HepG2 (cell line): ENCODE results near the gene INPP1. TPM values are rescaled to one million over a fixed set of nuclear protein-coding genes. Genes with fewer than 3 reads are reported as not detected.
A peak's percentile ranks its signal among the peaks of the same experiment; 100 is the strongest.

Source experiments
- ATAC-seq: fragments of 200-7000 bp; cut with Tn5 transposase; 3 replicates; pipeline ENCODE4 v1.9.1; 2020; ENCODE audit warnings: mild to moderate bottlenecking, moderate library complexity
- BruUV-seq: library from RNA; stranded (reverse); fragments of 400-500 nt; replicated peaks from 2 replicates; lab custom pipeline; 2021; lab: Mats Ljungman, UMichigan
- CTCF ChIA-PET: fragments of 300-600 bp; formaldehyde crosslinking; extraction: SDS; loops from one replicate; lab custom pipeline; 2021; ENCODE audit warnings: low total read pairs, inconsistent platforms, low intra/inter-chr PET ratio; lab: Yijun Ruan, JAX
- POLR2A ChIA-PET: fragments of 350-600 bp; sonication (Branson Sonifier 250); formaldehyde crosslinking; loops from one replicate; lab custom pipeline; 2020; ENCODE audit warnings: antibody characterized with exemption, inconsistent platforms; lab: Yijun Ruan, JAX
- DNase-seq: peaks from one replicate; pipeline ENCODE4 v3.0.0-alpha.2; 2015; ENCODE audit warnings: low spot score
- FAIRE-seq: peaks from 3 replicates; lab custom pipeline; 2011; peaks lifted over from hg19 to GRCh38; lab: Jason Lieb, UNC
- H2AFZ ChIP-seq: one replicate; pipeline ENCODE4 v1.6.1; 2011; ENCODE audit warnings: low read length, inconsistent platforms
- H3K27ac ChIP-seq: fragments of 300-600 bp; 3 replicates; pipeline ENCODE4 v1.8.0; 2011; ENCODE audit warnings: mixed run types, mild to moderate bottlenecking, mixed read lengths, low read length, inconsistent platforms; ENCODE audit not compliant: insufficient read depth; ENCODE audit errors: extremely low read length
- H3K27me3 ChIP-seq, 2 experiments: fragments of 200-600 bp in 1 of 2; 2 replicates in 1 of 2; 3 replicates in 1 of 2; pipeline versions ENCODE4 v1.6.0 to v1.8.0; 2011; ENCODE audit warnings: low read length in 2 of 2, mild to moderate bottlenecking in 2 of 2, moderate library complexity in 2 of 2, inconsistent platforms in 1 of 2; ENCODE audit not compliant: insufficient read depth in 2 of 2, control insufficient read depth in 1 of 2
- H3K36me3 ChIP-seq, 2 experiments: fragments of 200-600 bp in 1 of 2; replicated peaks in 1 of 2; 2 replicates in 1 of 2; 3 replicates in 1 of 2; pipeline versions ENCODE4 v1.5.1 to v1.8.0; 2011; ENCODE audit warnings: low read length in 2 of 2, inconsistent platforms in 1 of 2; ENCODE audit not compliant: insufficient read depth in 2 of 2, control insufficient read depth in 1 of 2
- H3K4me1 ChIP-seq: 2 replicates; pipeline ENCODE4 v1.5.1; 2012; ENCODE audit warnings: low read length, inconsistent platforms; ENCODE audit not compliant: insufficient read depth
- H3K4me2 ChIP-seq: 2 replicates; pipeline ENCODE4 v1.6.0; 2011; ENCODE audit warnings: low read depth, low read length, inconsistent platforms
- H3K4me3 ChIP-seq, 3 experiments: fragments of 200-600 bp in 1 of 3; sonication (generic), shearing (Covaris generic) in 1 of 3; replicated peaks in 1 of 3; 2 replicates each; pipeline ENCODE4 v1.5.1; 2011 to 2016; ENCODE audit warnings: low read length in 3 of 3, inconsistent platforms in 2 of 3, low read depth in 2 of 3, mild to moderate bottlenecking in 2 of 3, control low read depth in 1 of 3, mixed read lengths in 1 of 3; ENCODE audit not compliant: insufficient read depth in 1 of 3
- H3K79me2 ChIP-seq: one replicate; pipeline ENCODE4 v1.6.1; 2011; ENCODE audit warnings: low read length, inconsistent platforms; ENCODE audit not compliant: insufficient read depth
- H3K9ac ChIP-seq: 2 replicates; pipeline ENCODE4 v1.6.0; 2011; ENCODE audit warnings: mild to moderate bottlenecking, low read depth, low read length, inconsistent platforms; ENCODE audit not compliant: insufficient read depth
- H3K9me3 ChIP-seq: 2 replicates; pipeline ENCODE4 v1.5.1; 2012; ENCODE audit warnings: mild to moderate bottlenecking, low read length
- H4K20me1 ChIP-seq: 2 replicates; pipeline ENCODE4 v1.6.0; 2011; ENCODE audit warnings: inconsistent platforms, mild to moderate bottlenecking, low read length, moderate library complexity; ENCODE audit not compliant: insufficient read depth
- DR1 ChIP-seq: sonication (generic); formaldehyde crosslinking; IDR thresholded peaks from 2 replicates; pipeline ENCODE4 v1.8.0; 2021; ENCODE audit warnings: mild to moderate bottlenecking, missing genetic modification reagents, inconsistent platforms
- MEIS2 ChIP-seq: sonication (generic); formaldehyde crosslinking; IDR thresholded peaks from 2 replicates; pipeline ENCODE4 v1.9.0; 2021; ENCODE audit warnings: mild to moderate bottlenecking, missing genetic modification reagents
- NFYB ChIP-seq: sonication (generic); formaldehyde crosslinking; IDR thresholded peaks from 2 replicates; pipeline ENCODE4 v1.4.0; 2020; ENCODE audit warnings: missing genetic modification reagents
- NRL ChIP-seq: sonication (generic); formaldehyde crosslinking; IDR thresholded peaks from 2 replicates; pipeline ENCODE4 v1.5.0; 2020; ENCODE audit warnings: missing genetic modification reagents, mild to moderate bottlenecking, moderate library complexity, borderline replicate concordance
- PAWR ChIP-seq: sonication (generic); formaldehyde crosslinking; IDR thresholded peaks from 2 replicates; pipeline ENCODE4 v1.4.0; 2020; ENCODE audit warnings: missing genetic modification reagents, mild to moderate bottlenecking, borderline replicate concordance
- PITX1 ChIP-seq: sonication (generic); formaldehyde crosslinking; IDR thresholded peaks from 2 replicates; pipeline ENCODE4 v1.5.1; 2020; ENCODE audit warnings: mild to moderate bottlenecking, missing genetic modification reagents
- PLSCR1 ChIP-seq: sonication (generic); formaldehyde crosslinking; IDR thresholded peaks from 2 replicates; pipeline ENCODE4 v1.5.0; 2020; ENCODE audit warnings: missing genetic modification reagents, mild to moderate bottlenecking, borderline replicate concordance
- RXRB ChIP-seq: IDR thresholded peaks from 2 replicates; pipeline ENCODE4 v1.6.1; 2016; ENCODE audit warnings: borderline replicate concordance, missing genetic modification reagents, missing compliant biosample characterization
- SP4 ChIP-seq: sonication (generic); formaldehyde crosslinking; IDR thresholded peaks from 2 replicates; pipeline ENCODE4 v1.8.1; 2023; ENCODE audit warnings: mild to moderate bottlenecking, missing genetic modification reagents
- TRIM24 ChIP-seq: sonication (generic); formaldehyde crosslinking; IDR thresholded peaks from 2 replicates; pipeline ENCODE4 v1.8.0; 2022; ENCODE audit warnings: mild to moderate bottlenecking, missing genetic modification reagents
- WIZ ChIP-seq: sonication (generic); formaldehyde crosslinking; IDR thresholded peaks from 2 replicates; pipeline ENCODE4 v1.5.1; 2020; ENCODE audit warnings: mild to moderate bottlenecking, missing genetic modification reagents
- ZNF280D ChIP-seq: sonication (generic); formaldehyde crosslinking; IDR thresholded peaks from 2 replicates; pipeline ENCODE4 v1.5.1; 2020; ENCODE audit warnings: mild to moderate bottlenecking, missing genetic modification reagents
- ZNF282 ChIP-seq: fragments of 450-650 bp; IDR thresholded peaks from 2 replicates; pipeline ENCODE4 v1.6.1; 2018; ENCODE audit not compliant: partially characterized antibody
- WGBS: methylation state at CpG from one replicate; pipeline ENCODE4 v1.1.6; 2017; ENCODE audit warnings: low lambda C conversion rate; 5-methylcytosine and 5-hydroxymethylcytosine counted together
- in situ Hi-C: cut with HindIII; loops from 2 replicates; pipeline ENCODE4 v1.10.0; 2017; ENCODE audit warnings: low pct_unique_long_range_greater_than_20kb; ENCODE audit not compliant: extremely low pct_ligation_motif_present
- intact Hi-C: fragments of 100-400 bp; cut with micrococcal nuclease; formaldehyde crosslinking; loops from one replicate; pipeline ENCODE4 v1.10.0; 2022; ENCODE audit not compliant: unreplicated experiment
- polyA plus RNA-seq, 8 experiments: library from polyadenylated mRNA; depleted of rRNA in 3 of 8; stranded (reverse) in 7 of 8; unstranded in 1 of 8; fragments of >200 nt; fragmentation: Illumina TruSeq in 4 of 8; extraction: Trizol in 4 of 8; gene quantifications; 2 replicates each; pipeline versions ENCODE4 v1.2.1 to v1.2.3, GENCODE V29; 2011 to 2016; ENCODE audit warnings: low read depth in 4 of 8, missing spikeins in 1 of 8, mixed read lengths in 1 of 8; ENCODE audit not compliant: insufficient read depth in 1 of 8
- total RNA-seq, 5 experiments: library from RNA; depleted of rRNA; stranded (reverse); fragments of >200 nt; fragmentation: Illumina TruSeq; extraction: Trizol; gene quantifications; 2 replicates each; pipeline ENCODE4 v1.2.3, GENCODE V29; 2016; ENCODE audit warnings: low read depth in 1 of 5

INPP1 gene
- total and polyA plus RNA-seq, 2 of the 13 experiments (the other 11 are each of a cell fraction or from before 2014, with no cell fraction given) = 10.0 to 13.3 TPM

- Histone ChIP-seq H3K27me3 (no peaks in the 10 kb centered on the region), H3K27ac (peak overlapping the region; percentile 84), H3K9ac (no peak overlapping the region), H3K9me3 (no peaks in the 10 kb centered on the region), H3K36me3 (no peaks in the 10 kb centered on the region), H3K4me1 (peaks cover 54% of the 10 kb centered on the region), H3K4me3 (peak overlapping the region in 2 of 3 experiments; percentile 67 to 70; a peak in 1 of 6 replicates), H3K4me2 (peak overlapping the region; percentile 83), H3K79me2 (peaks cover 2% of the 10 kb centered on the region), H2AFZ (no peak overlapping the region), H4K20me1 (no peaks in the 10 kb centered on the region)
- in situ Hi-C loops = loop anchor here (5.0 to 25.0 kb wide), 2 partner anchors 38 to 178 kb away; no protein-coding TSS in a partner anchor
- CTCF ChIA-PET = interaction anchor here (1.2 kb wide), 1 partner anchor 11 kb away, joined by 3 read pairs; no protein-coding TSS in a partner anchor
- ATAC-seq (no peak), DNase-seq (no peak), FAIRE-seq (no peak)
- BruUV-seq = no TSS peak
- POLR2A ChIA-PET = no interaction called here
- intact Hi-C loops = loop anchor here (1.0 to 10.0 kb wide), 4 partner anchors 13 to 681 kb away; partner anchors contain the start of genes NAB1 and STAT1
- 89% methylated on average over 2 of the region's 2 CpGs for WGBS
- TF ChIP-seq NFYB (CRISPR knock-in tag) (no peak), PLSCR1 (CRISPR knock-in tag) (no peak), TRIM24 (no peak)
Measured at GRCh38 chr2:190333928-190334327, 9.5 kb upstream of the INPP1 start.

- ChIA-PET POLR2A (interaction anchor here (1.2 kb wide), 1 partner anchor 15 kb away, joined by 3 read pairs; the partner anchor contains the start of gene HIBCH), CTCF (interaction anchor here (1.2 to 1.6 kb wide), 2 partner anchors 10 to 15 kb away, joined by 3 read pairs; partner anchors contain the start of gene HIBCH)
- peak overlapping the region; percentile 84 for H3K27ac ChIP-seq
- no peaks in the 10 kb centered on the region for H4K20me1 ChIP-seq
- peak overlapping the region; percentile 65 for H3K9ac ChIP-seq
- peak overlapping the region; percentile 83 for H3K4me2 ChIP-seq
- H3K36me3 ChIP-seq = no peaks in the 10 kb centered on the region
- DNase-seq (peak; percentile 96), FAIRE-seq (peak; percentile 98), ATAC-seq (peak; percentile 96)
- intact Hi-C loops (loop anchor here (1.0 to 10.0 kb wide), 4 partner anchors 14 to 680 kb away; partner anchors contain the start of genes NAB1 and STAT1), in situ Hi-C loops (loop anchor here (5.0 to 25.0 kb wide), 2 partner anchors 38 to 178 kb away; no protein-coding TSS in a partner anchor)
- no peaks in the 10 kb centered on the region for H3K27me3 ChIP-seq
- H2AFZ ChIP-seq = no peak overlapping the region
- peaks cover 2% of the 10 kb centered on the region for H3K79me2 ChIP-seq
- peak overlapping the region; percentile 59 to 70 (median 67); a peak in 5 of 6 replicates for H3K4me3 ChIP-seq
- H3K9me3 ChIP-seq = no peaks in the 10 kb centered on the region
- whole genome bisulfite sequencing = 1% methylated on average over 8 of the region's 8 CpGs
- peaks cover 54% of the 10 kb centered on the region for H3K4me1 ChIP-seq
- TSS peak; percentile 92 for BruUV-seq
- TF ChIP-seq WIZ (CRISPR knock-in tag) (0 out of 2 replicates have a peak, but pooled peaks have one; percentile 27), PAWR (CRISPR knock-in tag) (no peak), MEIS2 (peak; percentile 88; the same call in 1 of the 2 replicates), DR1 (CRISPR knock-in tag) (no peak), ZNF280D (CRISPR knock-in tag) (no peak), ZNF282 (no peak), RXRB (CRISPR knock-in tag) (peak; percentile 92), SP4 (CRISPR knock-in tag) (no peak), PITX1 (CRISPR knock-in tag) (no peak), NRL (CRISPR knock-in tag) (no peak)
Measured at GRCh38 chr2:190334479-190335224, 8.7 kb upstream of the INPP1 start.
